NCI-H524 (cell line): ENCODE data around the gene ESRP2.

Experiments
- DNase-seq, 2 experiments: peaks; one replicate each; lab custom pipeline; 2025; lab: John Stamatoyannopoulos, UW

ESRP2 gene

DNA sequence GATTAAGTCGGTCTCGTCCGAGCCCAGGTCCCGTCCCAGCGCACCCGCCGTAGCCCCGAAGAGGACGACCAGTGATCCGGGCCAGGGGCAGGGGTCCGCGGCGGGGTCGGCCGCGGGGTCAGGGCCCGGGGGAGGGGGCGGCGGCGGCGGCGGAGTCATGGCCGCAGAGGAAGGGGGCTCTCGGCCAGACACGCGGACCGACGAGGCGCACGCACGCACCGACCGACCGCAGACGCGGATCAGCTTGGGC, at the start of gene ESRP2:
ESRP2 (minus strand) TSS at position 241 of the 250 bp plus-strand sequence; CDS start at position 159, 82 bp downstream.
- DNase-seq, result no peak

DNA sequence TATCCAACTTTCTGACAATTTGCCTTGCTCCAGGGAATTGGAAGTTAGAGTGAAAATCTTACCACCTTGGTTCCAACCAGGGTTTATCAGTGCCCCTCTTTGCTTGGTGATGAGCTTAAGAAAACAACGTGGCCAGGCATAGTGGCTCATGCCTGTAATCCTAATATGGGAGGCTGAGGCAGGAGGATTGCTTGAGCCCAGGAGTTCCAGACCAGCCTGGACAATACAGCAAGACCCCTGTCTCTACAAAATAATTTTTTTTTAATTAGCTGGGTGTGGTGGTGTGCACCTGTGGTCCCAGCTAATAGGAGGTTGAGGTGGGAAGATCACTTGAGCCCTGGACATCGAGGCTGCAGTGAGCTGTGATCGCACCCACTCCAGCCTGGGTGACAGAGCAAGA, 49.8 kb upstream of the ESRP2 start:
- DNase-seq, result no peak

DNA sequence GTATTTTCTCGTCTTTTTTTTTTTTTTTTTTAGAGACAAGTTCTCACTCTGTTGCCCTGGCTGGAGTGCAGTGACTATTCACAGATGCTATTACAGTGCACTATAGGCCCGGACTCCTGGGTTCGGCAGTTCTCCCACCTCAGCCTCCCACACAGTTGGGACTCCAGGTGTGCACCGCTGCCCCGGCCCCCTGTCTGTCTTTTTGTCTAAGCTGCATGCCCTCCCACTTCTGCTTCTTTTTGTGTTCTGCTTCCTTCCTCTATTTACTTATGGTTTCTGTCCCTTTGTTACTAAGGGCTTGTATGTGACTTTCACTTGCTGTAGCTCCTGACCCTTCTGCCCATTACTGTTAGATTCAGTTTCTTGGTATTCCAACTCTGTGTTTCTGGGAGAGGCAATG, 48.9 kb upstream of the ESRP2 start:
- no peak for DNase-seq

DNA sequence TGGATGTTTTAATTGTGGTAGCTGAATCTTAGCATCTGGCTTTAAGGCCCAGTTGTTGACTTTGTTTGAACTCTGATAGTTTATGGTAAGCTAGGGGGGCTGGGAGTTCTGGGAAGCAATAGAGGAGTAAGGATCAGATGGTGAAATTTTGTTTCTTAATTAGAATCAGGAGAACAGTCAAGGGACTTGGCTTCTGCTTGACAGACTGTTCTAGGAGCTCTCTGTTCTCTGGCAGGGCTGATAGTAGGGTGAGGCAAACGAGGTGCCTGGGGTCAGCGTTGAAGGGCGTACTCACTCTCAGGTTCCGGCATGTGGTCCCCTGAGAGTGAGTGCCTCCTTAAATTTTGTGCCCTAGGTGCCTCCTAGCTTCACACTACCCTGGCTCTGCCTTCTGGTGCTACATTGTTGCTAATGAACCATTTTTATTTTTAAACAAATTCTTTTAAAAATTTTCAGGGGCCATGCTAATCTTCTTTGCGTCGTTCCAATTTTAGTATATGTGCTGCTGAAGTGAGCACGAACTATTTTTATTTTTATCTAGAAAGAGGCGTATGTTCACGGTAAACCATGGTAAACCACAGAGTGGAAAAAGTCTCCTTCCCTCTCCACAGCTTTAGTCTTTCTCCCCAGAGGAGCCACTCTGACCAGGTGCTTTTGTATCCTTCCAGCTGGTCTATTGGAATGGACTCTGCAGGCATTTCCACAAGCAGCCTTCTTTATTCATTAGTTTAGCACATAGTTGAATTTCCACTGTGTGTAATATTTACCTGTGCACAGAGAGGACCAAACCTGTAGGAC, 48.1 kb upstream of the ESRP2 start:
- no peak for DNase-seq

DNA sequence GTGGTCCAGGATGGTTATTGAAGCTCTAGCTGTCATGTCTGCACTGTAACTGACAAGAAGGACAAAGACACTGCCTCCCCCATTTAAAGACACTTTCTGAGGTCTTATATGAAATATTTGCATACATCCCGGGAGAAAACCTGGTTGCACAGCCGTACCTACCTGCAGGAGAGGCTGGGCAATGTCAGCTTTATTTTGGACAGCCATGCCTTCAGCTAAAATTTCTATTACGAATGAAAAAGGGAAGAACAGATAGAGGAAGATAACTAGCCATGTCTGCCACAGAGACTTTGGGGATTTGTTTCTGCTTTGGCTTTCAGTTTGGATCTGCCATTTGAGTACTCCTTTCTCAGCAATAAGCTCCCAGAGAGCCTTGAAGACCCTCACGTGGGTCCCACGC, 47.4 kb upstream of the ESRP2 start:
- no peak for DNase-seq

DNA sequence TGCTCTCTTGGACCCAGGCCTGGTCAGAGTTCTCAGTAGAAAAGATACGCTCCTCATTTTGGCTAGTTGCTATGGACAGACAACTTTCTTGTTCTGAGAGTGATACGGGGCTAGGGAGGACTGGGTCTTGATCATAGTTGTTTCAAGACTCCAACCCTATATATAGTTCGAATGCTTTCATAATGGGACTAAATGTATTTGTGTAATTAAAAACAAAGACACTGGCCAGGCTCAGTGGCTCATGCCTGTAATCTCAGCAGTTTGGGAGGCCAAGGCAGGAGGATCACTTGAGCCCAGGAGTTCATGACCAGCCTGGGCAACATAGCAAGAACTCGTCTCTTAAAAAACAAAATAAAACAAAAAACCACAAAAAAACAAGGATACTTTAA, 46.1 kb upstream of the ESRP2 start:
- no peak for DNase-seq

DNA sequence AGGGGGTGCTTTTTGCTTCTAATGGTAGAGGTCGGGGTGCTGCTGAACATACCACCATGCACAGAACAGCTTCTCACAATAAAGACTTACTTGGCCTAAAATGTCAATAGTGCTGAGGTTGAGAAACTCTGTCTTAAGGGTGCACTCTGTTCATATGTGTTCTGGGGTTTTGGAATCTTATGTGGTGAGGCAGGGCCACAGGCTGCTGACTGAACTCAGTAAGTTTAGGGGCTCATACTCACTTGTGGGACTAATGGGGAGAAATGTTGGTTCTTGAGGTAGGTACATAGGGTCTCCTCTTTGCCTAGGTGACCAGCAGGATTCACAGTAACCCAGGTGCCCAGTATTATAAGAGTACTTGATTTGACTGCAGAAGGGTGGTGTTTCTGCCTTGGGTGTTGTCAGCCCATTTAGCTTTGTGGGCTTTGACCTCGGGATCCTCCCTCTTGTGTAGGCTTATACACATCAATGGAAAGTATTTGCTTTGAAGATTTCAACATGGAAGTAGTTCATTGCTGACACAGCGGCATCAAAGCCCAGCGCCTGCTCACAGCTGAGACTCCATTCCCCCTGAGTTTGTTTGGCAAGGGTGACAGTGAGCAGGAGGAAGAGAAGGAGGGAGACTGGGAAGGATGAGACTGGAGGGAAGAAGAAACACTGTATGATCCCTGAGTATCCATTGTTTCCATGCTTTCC, 45.6 kb upstream of the ESRP2 start:
- no peak for DNase-seq

DNA sequence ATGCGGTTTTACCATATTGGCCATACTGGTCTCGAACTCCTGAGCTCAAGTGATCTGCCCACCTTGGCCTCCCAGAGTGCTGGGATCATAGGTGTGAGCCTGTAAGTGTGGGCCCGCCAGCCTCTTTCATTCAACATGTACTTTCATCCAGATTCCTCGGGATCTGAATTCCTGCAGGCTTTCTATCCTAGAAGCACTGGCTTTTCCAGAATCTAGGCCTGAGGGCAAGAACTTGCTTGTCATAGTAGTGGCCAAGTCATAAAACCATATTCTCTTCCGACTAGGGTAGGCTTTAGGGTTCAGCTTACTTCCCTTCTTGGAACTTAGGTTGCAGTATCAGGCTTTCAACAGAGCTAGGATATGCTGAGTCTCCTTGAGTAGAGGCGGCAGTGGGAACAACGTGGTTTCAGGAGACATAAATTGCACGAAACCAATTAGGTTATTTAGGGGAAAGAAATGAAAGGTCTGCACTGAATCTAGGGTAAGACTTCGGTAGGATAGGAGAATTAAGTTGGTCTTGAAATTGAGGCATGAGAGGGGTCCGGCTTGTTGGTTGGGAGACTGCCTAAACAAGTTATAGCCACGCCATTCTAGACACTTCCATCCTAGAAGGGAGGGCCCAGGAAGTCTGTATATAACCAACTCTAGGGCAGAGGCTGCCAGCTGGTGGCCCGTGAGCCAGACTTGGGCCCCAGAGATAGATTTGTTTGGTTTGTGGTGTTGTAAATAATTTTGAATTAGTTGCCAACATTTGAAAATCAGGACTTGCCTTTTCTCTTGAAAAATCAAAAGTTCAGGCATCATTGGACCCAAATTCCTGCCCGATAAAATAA, 44.0 kb upstream of the ESRP2 start:
- no peak for DNase-seq

DNA sequence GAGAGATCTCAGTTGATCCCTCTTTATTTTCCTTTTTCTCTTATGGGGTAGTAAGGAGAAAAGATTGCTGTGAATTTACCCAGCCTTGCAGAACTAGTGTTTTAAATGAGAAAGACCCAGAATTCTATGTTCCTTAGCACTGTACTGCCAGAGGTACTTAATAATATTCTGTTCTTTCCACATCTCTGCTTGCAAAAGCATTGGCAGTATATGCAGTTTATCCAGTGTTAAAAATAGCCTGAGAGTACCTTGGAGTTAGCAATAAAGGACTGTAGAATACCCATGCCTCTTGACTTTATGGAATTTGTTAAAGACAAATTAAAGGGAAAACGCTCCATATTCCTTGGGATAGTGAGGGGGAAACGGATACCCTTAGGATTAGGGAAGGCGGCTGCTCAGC, 40.3 kb upstream of the ESRP2 start:
- no peak for DNase-seq

DNA sequence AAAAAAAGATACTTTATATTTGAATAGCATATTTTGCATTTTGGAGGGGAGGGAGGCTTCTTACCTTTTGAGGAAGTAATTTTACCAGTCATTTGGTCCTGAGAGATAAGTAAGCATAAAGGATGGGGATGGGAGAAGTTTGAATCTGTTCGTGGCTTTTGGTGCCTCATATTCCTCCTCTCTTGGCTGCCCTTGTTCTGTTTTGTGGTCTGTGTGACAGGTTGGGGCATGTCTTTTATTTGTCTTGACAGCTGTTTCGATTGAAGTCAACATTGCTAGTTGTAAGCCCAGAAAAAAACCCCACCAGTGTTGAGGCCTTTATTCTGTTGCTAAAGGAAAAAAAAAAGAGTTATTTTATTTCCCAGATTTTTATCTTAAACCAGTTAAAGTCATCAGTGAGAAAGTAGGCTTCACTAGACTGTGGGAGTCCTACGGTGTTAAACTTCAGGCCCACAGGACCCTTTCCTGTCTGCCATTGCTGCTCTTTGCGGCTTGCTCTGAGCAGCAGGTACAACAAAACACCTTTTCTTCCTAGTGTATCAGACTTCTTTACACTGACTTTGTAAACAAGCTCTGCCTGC, 39.8 kb upstream of the ESRP2 start:
- DNase-seq, result peak in 1 of 2 experiments; percentile 31

DNA sequence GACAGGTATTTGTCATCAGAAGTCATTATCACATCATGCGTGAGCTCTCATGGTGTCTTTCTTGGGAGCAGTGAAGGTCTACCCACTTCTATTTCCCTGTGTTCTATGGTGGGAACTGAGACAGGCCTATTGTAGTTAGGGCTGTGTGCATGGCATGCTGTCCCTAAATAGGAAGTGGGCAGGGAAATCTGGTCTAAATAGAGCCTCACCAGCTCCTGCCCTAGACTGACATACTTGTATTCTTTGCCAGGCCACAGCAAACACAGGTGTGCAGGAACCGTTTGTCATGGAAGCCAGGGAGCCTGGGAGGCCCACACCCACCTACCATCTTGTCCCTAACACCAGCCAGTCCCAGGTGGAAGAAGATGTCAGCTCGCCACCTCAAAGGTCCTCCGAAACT, 38.5 kb upstream of the ESRP2 start:
- DNase-seq, result no peak

DNA sequence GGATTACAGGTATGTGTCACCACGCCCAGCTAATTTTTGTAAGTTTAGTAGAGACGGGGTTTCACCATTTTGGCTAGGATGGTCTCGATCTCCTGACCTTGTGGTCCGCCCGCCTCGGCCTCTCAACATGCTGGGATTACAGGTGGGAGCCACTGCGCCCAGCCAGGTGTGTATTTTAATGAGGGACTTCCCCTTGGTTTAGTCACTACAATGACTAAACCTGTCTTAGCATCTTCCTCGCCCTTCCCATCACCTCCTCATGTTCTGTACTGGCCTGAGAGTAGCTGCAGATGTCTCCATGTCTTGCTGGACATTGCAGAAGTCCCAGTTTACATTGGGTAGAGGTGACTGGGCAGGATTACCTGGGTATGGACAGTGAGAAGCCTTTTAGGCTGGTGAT, 38.0 kb upstream of the ESRP2 start:
- no peak for DNase-seq

DNA sequence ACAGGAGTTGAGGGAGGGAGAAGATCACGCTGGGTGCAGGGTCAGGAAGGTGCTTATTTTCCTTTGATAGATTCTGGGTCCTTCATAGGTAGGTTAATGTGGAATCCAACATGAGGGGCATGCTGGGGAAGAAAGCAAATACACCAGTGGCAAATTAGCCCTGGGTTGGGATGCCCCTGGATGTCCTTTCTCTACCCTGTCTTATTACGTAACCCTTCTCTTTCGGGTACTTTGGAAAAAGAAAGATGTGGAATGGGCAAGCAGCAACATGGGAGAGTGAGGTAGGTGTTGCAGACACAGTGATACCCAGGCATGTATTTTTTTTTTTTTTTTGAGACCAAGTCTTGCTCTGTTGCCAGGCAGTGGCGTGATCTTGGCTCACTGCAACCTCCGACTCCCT, 37.5 kb upstream of the ESRP2 start:
- DNase-seq, result no peak

DNA sequence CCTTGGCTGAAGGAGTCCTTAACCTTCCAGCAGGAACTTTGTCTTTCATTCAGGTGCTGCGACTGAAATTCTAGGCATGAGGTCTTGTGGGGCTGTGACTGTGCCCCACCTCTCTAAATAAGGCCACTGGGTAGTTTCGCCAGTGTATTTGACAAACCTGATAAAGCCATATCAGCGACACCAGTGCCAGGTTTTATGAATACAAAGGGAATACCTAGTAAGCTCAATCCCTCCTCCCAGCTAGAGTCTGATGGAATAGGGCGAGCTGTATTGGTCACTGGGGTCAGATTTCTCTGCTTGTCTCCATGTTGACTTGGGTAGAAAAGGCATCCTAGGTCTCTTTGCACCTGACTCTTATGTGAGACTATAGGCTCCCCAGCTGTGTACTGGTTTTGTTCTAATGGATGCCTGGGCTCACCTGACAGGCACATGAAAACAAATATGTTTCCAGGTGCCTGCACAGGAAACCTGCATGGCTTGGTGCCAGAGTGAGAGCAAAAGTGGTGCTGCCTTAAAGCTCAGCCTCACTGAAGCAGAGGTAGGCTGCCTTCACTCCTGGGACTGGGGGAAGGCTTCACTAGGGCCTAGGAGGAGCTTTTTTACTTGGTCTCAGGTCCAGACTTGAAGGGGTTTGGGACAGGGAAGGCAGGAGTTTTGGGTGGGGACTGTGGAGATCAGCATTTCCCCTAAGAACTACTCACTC, 36.7 kb upstream of the ESRP2 start:
- DNase-seq, result no peak

DNA sequence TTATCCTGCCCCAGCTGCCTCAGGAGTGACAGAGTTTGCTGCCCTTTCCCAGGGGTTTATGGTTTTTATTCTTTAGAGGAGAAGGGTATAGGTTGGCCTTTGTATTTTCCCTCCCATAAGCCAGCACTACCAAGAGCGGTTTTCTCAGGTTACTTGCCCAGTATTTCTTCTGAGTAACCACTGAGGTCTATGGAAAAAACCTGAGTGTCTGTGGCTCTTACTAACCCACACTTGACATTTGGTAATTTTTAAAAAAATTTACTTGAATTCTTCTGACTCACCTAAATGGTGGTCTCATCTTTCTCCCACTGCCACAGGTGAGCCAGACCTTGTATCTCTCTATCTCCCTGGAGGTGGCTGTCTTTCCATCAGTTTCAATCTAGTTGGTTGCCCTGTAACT, 34.4 kb upstream of the ESRP2 start:
- DNase-seq, result no peak

DNA sequence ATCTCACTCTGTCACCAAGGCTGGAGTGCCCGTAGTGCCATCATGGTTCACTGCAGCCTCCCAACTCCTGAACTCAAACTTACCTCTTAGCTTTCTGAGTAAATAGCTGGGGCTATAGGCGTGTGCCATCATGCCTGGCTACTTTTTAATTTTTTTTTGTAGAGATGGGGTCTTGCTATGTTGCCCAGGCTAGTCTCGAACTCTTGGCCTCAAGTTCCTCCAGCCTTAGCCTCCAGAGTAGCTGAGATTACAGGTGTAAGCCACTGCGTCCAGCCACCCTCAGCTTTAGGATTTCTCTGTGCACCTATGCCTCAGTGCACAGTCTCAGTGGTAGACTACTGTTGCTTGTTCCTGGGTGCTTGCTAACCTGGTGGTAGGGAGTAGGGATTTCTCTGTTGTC, 33.9 kb upstream of the ESRP2 start:
- no peak for DNase-seq

DNA sequence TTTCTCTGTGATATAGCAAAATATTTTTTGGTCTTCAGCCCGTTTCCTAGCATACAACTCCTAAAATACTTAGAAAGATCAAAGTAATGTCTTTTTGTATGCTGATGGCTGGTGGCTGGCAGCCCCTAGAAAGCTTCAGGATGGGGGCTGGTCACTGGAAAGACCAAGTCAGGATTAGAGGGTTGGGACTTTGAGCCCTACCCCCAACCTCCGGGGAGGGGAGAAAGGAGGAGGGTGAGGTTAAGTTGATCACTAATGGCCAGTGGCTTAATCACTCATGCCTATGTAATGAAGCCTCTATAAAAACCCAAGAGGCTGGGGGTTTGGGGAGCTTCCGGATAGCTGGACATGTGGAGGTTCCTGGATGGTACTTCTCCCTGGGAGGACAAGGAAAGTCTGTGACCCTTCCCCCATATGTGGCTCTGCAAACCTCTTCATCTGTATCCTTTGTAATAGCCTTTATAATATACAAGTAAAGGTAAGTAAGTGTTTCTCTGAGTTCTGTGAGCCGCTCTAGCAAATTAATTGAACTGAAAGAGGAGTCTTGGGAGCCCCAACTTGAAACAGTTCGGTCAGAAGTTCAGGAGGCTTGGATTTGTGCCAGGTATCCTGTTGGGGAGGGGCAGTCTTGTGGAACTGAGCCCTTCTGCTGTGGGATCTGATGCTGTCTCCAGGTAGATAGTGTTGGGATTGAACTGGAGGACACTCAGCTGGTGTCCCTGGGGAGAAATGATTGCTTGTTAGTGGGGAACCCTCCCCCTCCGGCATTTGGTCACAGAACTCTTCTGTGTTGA, 31.9 kb upstream of the ESRP2 start:
- peak; percentile 87 to 89 for DNase-seq

DNA sequence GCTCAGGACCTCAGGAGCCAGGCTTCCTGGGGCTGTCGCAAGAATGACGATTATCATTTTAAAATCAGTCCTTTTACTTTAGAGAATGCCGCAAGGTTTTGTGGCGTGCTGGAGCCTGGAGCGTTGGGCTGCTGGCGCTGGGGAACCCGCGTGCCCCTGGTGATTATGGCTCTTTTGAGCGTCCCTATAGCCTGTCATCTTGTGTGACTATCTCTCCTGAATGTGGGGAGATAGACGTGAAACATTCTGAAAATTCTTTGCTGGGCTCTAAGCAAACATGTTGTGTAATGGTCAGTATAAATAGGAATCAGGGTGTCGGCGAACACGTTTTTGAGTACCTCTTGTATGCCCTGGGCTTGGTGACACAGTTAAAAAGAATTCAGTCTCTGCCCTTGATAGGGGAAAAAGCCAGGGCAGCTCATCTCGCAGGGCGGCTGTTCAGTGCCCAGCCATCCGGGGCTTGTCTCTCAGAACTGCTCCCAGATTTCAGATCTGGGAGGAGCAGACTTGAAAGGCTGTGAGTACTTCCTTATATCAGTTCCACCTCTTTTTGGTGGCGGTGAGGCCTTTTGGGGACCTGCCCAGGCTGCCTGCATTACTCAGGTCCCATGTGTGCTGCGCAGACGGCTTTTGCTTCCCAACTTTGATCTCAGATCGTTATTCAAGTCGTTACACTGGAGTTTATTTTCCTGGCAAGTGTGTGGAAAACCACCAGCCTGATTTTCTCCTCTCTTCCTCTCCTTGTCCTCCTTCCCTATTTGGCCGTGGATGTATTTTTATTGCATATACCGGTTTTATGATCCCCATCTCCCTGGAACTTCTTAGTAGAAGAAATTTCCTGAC, 29.4 kb upstream of the ESRP2 start:
- peak in 1 of 2 experiments; percentile 36 for DNase-seq

DNA sequence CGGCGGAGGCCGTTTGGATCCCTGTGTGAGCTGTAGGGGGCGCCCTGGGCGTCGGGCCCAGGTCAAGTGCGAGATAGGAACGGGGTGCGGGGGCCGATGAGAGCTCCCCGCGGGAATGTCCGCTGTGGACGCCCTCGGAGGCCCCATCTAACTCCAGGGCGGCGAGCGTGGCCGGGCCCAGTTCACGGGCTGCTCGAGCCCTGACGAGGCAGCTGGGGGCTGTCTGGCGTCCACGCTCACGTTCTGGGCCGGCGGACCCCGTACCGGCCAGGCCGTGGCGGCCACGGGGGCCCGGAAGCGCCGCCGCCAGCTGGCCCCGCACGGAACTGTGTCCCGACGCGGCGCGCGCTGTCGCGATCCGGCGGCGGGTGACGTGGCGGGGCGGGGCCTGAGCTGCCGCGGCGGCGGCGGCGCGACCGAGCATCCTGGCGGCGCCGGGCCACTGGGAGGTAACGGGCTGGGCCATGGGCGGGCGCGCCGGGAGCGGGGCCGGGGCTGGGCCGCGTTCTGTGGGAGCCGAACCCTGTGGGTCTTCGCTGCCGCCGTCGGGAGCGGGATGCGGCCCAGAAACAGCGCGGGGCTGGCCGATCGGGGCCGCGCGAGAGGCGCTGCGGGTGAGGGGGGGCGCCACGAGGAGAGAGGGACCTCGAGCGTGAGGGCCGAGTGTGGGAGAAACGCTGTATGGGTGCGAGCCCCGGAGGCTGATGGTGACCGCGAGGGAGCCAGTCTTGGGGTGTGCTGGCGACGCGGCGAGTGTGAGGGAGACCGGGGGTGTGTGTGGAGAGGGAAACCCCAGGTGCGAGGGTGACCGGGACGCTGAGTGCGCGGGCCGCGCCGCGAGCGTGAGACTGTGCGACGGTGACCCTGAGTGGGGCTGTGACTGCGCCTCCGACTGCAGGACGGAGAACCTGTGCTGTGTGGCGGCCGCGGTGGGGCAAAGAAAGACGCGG, 28.5 kb upstream of the ESRP2 start, which contains the start of gene SLC7A6:
SLC7A6 (plus strand) TSS at position 399 of the 950 bp plus-strand sequence. CDS start 10,201 bp downstream, outside the sequence.
- DNase-seq, result peak; percentile 47 to 69
